ENCODE results near the gene NRP2.

DNA sequence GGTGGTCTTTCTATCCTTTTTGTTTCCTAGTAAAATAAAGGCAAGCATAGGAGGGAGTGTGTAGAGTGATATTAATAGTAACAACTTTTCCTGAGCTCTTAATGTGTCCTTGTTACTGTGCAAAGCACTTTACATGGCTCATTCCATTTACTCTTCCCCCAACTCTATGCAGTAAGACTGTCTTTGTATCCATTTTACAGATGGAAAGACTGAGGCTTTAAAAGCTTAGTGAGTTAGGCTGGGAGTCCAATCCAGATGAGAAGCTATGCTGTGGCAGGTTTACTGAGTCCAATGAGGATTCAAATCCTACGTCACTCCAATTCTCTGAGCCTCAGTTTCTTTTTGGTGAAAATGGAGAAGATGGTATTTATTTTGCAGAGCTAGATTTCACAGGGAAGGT, 77.4 kb downstream of the NRP2 start:
- TF ChIP-seq, protein P1, sequence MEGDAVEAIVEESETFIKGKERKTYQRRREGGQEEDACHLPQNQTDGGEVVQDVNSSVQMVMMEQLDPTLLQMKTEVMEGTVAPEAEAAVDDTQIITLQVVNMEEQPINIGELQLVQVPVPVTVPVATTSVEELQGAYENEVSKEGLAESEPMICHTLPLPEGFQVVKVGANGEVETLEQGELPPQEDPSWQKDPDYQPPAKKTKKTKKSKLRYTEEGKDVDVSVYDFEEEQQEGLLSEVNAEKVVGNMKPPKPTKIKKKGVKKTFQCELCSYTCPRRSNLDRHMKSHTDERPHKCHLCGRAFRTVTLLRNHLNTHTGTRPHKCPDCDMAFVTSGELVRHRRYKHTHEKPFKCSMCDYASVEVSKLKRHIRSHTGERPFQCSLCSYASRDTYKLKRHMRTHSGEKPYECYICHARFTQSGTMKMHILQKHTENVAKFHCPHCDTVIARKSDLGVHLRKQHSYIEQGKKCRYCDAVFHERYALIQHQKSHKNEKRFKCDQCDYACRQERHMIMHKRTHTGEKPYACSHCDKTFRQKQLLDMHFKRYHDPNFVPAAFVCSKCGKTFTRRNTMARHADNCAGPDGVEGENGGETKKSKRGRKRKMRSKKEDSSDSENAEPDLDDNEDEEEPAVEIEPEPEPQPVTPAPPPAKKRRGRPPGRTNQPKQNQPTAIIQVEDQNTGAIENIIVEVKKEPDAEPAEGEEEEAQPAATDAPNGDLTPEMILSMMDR (conservative IDR thresholded peaks at IDR 0.05 in 1 of 2, IDR thresholded peaks at IDR 0.05 in 1 of 2; ENCODE audit: extremely low read depth in 1 of 2, insufficient read depth in 1 of 2, low read depth in 1 of 2, low read length in 2 of 2) = no peak
- no peak for TF ChIP-seq EZH2 (IDR thresholded peaks at IDR 0.05; ENCODE audit: borderline replicate concordance, low read length)

All from mammary epithelial cell (primary cell).